ENCODE data around the gene CALU.

The CALU gene

DNA sequence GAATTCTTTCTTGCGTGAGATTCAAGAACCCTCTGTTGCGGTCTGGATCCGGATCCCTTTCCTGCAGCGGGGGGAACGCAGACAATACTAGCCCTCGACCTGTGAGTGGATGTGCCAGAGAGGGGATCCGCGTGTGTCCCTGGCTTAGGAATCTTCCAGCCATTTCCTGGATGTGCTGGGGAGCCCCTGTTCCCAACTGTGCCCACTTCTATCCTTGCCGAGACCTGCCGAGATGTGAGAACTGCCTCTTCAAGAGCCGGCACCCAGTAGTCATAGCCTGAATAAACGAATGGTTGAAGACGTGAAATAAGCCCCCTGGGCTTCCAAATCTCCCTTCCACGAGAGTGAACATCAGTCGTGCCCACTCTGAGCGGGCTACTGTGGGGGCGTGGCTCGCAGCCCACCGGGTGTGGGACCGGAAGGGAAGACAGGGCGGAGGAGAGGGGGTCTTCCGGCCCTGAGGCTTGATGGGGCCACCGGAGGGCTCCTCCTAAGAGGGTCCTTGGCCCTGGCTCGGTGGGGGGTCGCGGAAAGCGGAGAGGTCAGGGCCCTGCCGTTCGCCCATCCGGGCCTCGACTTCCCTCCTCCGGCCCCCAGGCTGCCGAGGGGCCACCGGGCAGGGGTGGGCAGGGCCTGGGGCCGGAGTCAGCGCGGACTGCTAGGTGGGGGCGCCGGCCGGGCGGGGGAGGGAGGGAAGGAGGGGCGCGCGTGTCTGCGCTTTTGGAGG, 51.3 kb downstream of the CALU start:
- no peak for DNase-seq

DNA sequence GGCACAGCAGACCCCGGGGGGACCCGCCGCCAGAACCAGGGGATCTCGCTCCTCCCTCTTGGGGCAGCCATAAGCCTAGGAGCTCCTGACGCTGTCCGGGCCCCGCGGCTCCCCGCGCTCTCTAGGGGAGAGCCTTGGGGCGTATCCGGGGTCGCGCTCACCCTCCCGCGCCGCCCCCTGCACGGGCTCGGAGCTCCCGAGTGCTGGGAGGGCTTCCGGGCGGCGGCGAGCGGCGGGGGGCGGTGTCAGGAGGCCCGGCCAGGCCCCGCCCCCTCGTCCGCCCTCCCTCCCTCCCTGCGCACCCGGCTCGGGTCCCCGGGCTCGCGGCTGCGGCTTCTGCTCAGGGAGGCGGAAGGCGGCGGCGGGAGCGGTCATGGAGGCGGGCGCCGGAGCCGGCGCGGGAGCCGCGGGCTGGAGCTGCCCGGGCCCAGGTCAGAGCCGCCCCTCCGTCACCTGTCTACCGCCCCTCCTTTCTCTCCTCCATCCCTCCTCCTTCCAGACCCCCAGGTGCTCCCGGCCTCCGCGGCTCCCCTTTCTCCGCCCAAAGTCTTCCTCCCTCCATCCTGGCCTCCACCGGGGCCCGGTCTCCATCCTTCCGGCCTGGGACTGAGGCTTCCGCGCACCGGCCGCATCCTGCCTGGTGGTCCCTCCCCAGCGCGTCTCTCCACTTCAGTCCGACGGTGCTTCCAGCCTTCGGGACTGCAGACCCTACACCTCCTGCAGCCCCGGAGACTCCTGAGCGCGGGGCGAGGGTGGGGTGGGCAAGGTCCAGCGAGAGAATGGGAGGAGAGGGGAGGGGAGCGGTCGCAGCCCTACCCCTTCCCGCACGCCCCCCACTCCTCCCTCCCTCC, 52.2 kb downstream of the CALU start, which contains the start of gene CCDC136:
TSS of gene CCDC136 (plus strand) at position 848 of the 851 bp plus-strand sequence. CDS start 444 bp downstream, outside the sequence.
- peak; percentile 75 for DNase-seq

DNA sequence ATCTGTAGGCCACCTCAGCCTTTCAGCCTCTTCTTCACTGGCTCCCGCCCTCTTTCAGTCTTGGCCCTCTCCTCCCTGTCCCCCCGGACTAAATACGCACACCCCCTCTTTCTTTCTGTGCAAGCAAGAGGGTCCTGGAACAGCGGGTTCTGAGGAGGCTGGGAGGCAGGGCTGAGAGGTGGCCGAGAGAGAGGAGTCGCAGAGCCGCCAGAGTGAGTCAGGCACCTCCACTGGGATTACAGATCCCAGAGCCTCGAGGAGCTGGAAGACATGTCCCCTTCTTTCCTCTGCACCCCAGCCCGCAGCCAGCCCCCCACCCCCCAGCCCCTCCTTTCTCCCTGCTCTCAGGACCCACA, 52.8 kb downstream of the CALU start:
- no peak for DNase-seq

DNA sequence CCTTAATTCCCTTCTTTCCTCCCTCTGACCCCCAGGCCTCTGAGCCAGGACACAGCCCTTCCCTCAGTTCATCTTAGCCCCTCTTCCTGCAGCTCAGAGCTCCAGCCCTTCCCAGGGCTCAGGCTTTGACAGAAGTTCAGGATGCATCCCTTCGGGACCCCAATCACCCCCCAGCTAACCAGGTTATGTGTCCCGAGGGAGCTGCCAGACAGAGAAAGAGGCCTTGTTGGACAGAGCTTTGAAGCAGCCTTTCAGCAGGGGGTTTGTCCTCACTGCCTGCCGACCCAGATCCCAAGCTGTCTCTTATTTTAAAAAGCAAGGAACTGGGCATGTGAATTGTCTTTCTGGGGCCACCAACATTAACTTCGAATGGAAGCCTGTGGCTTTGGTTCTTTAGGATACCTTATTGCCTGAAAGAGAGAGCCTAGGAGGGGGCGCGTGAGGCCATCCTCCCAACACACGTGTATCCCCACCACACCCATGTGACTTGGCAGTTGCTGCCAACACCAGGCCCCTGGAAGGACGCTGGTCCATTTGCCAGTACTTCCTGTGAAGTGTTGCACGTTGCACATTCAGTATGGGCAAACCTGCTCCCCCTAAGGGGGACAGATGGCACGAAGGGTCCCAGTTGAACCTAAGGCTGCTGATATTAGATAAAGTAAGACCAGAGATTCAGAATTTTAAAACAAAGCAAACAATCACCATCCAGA, 53.5 kb downstream of the CALU start:
- DNase-seq = no peak

DNA sequence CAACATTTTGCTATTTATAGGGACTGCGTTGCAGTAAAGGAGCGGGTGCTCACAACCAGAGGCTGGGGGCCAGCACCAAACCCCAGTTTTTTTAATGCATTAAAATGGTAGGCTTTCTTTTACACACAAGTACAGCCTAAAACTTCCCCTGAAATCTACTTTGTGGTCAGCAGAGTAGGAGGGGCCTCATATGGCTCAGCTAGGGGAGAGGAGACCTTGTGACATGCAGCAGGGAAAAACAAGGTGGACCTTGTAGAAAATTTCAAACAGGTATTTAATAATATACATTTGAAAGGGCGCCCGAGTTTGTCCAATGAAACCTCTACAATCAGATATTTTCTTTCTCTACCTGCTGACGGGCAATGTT, 54.0 kb downstream of the CALU start:
- DNase-seq = no peak

DNA sequence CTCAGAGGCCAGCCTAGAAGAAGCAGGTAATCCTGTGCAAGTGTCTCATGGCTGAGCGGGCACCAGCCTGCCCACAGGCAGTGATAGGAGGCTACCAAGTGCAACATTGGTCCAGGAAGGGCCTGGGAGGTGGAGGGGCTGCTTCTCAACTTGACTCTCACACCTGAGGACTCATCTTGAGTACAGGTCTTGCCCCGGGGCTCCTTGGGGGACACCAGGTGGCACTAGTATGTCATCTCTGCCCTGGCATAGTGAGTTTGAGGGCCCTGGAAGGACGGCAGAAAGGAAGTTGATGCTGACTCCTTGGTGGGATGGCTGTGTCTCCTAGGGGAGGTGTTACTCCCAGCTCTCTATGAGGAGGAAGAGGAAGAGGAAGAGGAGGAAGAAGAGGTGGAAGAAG, 54.9 kb downstream of the CALU start:
- DNase-seq = no peak

DNA sequence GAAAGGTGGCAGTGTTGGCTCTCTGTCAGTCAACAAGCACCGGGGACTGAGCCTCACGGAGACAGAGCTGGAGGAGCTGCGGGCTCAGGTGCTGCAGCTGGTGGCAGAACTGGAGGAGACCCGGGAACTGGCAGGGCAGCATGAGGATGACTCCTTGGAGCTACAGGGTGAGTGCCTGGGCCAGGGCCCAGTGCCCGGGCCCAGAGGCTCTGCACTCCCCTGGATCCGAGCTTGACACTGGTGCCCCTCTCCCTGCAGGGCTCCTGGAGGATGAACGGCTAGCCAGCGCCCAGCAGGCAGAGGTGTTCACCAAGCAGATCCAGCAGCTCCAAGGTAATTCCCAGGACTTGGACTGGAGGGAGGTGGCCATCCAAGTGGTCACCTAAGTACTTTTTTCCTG, 55.3 kb downstream of the CALU start:
- no peak for DNase-seq

DNA sequence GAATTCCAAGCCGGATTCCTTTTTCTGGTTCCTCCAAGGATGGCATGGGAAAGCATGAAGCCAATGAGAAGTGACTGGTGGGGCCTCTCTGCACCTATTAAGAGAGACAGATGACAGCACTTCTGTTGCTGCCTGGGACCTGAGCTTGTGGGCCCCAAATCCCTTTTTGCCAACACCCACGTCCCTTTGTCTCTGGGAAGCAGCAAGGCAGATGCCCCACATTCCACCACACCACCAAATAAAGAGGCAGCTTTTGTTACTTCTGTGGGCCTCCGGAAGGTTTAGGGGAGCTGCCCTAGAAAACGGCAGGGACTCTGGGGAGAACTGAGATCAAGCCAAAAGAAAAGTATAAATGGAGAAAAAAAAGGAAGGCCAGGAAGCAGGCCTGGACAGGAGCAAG, 56.0 kb downstream of the CALU start:
- DNase-seq = no peak

DNA sequence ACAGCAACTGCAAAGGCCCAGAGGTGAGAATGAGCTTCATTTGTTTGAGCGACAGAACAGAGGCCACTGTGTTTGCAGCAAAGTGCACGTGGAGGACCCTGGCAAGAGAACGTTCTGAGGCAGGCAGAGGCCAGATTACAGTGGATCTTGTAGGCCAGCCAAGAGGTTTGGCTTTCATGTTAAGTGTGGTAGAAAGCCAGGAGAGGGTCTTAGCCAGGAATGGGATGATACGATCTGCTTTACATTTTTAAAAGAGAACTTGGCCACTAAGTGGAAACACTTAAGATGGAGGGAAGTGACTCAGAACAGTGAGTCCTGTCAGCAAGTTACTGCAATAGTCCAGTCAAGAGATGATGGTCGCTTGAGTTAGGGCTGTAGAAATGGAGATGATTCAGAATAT, 57.2 kb downstream of the CALU start:
- DNase-seq = no peak

DNA sequence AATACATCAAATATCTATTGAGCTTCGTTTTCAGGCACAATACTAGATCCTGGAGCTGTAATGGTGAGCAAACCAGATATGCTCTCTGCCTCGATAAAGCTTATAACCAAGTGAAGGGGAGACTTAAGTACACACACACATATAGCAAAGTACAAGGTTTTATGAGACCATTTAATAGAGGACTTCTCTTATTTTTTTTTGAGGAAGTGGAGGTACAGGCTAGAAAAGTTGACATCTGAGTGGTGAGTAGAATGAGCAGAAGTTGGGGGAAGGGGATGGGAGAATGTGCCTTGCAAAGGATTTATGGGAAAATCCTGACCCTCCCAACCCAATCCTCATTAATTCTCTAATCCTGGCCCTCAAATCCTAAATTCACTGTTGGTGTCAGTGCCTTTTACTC, 60.3 kb downstream of the CALU start:
- no peak for DNase-seq

DNA sequence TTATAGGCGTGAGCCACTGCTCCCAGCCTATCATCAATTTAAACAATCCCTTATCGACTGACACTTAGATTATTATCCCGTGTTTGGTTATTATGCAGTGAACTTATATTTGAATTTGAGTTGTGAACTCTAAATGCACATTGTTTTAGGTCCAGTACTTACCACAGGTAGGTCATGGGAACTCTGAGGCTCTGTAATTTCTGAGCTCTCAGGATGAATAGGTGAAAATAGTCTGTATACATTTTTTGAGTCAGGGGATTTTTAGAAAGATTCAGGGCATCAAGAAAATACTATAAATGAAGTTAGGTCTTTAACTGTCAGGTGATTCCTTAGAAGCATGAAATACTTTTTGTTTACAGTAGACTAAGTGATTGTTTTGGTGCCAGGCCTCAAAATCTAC, 61.4 kb downstream of the CALU start:
- no peak for DNase-seq

DNA sequence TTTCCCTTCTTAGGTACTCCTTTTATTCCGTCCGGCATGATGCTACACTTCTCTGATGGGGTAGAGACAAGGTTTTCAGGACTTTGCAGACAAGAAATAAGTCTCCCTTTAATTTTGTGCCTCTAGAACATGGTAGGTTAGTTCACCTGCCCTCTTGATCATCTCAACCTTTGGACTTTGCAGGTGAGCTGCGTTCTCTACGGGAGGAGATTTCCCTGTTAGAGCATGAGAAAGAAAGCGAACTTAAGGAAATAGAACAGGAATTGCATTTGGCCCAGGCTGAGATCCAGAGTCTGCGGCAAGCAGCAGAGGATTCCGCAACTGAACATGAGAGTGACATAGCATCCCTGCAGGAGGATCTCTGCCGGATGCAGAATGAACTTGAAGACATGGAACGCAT, 61.8 kb downstream of the CALU start:
- no peak for DNase-seq

DNA sequence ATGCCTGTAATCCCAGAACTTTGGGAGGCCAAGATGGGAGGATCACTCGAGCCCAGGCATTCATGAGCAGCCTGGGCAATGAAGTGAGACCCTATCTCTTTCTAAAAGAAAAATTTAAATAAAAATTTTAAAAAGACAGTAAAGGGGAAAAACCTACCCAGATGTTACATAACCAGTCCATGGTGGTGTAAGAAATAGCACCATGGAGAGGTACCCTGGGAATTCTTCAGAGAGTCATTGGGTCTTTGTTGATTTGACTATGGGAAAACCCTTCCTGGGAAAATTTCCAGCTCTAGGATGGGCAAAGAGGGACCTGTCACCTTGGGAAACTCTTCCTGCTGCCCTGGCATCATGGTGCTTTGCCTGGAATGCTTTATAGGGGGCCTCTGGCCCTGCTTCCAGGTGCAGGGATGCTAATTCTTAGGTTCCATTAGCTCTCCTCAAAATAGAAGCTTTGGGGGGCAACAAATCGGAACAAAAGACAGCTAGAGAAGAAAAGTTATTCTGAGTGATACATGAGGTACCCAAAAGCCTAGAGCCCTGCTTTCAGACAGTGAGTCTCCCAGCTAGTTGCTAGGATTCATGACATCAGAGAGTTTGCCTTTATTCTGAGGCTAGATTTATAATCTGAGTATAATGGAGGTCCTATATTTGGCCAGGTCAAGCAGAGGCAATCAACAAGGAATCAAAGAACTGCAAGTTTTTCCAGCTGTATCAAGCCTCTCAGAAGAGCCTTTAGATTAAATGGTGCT, 62.7 kb downstream of the CALU start:
- DNase-seq = no peak

DNA sequence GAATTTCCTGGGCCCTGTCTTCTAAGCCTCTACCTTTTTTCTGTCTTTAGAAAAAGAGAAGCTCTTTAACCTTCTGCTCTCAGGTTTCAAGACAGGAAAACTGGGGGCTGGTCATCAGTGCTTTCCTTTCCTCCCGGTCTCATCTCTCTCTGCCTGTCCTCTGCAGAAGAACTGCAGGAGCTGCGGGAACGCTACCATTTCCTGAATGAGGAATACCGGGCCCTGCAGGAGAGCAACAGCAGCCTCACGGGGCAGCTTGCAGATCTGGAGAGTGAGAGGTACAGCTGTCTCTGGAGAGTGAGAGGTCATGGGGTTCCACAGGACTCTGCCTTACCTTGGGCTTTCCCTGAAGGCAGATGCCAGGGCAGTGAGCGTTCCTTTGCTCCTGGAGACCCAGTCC, 65.3 kb downstream of the CALU start:
- DNase-seq = no peak

DNA sequence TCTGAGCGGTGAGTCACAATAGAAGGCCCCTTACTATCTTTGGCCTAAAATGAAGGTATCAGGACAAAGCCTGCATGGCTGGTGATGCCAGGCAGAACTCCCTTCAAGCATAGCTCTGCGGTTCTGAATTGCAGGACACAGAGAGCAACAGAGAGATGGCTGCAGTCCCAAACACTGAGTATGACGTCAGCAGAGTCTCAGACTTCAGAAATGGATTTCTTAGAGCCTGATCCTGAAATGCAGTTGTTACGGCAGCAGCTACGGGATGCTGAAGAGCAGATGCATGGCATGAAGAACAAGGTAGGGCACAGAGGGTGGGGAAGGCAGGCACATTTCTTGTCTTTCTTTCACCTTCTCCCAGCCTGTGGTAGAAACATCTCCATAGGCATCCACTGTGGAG, 66.1 kb downstream of the CALU start:
- no peak for DNase-seq

DNA sequence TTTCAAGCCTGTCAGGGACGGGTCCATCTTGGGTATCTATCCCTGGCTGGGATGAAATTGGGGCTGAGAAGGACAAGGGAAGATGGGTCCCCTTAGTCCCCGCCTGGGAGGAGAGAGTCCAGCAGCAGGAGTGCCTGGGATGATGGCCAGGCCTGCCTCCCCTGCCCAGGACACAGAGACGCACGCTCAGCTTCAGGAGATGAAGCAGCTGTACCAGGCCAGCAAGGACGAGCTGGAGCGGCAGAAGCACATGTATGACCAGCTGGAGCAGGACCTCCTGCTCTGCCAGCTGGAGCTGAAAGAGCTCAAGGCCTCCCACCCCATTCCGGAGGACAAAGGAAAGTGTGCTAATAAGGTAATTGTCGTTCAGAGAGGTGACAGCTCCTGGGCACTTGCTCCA, 68.0 kb downstream of the CALU start:
- DNase-seq = no peak

DNA sequence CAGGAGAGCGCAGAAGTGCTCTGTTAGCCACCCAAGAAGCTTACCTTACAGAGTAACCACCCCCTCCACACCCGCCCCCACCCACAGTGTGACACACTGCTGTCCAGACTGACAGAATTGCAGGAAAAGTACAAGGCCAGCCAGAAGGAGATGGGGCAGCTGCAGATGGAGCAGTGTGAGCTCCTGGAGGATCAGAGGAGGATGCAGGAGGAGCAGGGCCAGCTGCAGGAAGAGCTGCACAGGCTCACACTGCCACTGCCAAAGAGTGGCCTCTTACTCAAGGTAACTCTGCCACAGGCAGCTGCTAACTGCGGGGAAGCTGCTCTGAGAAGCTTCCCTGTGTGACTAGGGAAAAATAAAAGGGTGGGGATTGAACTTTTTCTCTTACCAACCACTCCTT, 70.2 kb downstream of the CALU start:
- no peak for DNase-seq

DNA sequence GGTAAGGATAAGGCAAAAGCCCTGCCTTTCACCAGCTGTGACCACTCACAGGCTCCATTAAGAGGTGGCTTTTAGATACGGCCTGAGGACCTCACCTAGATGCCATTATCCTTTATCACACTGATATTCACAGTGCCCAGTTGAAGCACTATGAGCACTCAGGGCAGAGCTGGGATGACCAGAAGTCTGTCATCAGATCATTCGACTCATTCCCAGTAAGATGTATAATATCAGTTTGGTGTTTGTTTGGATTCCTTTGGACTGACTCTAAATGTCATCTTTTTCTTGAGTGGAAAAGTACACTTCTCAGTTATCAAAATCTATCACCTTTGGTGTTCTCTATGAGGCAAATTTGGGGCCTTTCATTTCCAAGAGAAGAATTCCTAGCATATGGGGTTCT, 71.3 kb downstream of the CALU start:
- no peak for DNase-seq

DNA sequence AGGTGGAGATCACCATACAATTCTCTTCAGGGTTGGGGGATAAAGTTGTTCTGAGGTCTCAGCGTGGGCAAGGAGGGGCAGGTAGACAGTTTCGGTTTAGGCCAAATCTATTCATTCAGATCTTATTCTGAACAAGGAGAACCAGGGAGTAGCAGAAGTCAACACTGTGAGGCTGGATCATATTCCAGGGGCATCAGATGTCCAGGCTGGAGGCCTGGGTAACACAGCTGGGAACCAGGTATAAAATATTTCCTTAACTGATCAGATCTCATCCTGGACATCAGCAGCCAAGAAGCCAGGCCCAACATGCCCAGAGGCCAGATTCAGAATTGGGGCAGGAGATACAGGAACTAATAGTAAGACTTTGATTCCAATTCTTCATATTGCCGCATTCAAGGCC, 71.8 kb downstream of the CALU start:
- DNase-seq = no peak

DNA sequence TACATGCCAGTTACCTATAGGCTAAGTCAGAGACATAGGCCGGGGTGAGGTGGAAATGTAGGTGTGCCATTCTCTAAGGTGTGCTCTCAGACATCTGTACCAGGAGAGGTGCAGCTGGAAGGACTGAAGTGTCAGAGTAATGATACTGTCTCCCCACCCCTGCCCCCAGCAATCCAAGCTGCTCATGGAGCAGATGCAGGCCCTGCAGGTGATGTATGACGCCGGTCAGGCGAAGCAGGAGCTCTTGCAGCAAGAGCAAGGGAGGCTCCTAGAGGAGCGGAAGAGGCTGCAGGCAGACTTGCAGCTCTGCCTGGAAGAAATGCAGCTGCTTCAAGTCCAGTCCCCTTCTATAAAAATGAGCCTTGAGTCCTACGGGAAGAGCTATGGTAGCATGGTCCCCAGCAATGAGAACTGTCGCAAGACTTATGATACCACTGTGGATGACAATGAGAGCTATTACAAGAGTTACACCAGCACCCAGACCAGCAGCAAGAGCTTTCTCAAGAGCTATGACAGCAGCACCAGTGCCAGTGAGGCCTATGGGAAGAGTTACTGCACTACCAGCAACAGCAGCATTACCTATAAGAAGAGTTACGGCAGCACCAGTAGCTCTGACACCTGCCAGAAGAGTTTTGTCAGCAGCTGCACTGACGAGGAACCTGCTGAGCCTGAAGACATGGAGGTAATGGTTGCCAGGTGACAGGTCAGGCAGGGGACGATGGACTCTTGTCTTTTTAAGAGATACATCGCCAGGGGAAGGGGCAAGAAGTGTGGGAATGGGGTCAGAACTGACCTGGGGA, 72.7 kb downstream of the CALU start:
- DNase-seq = no peak

DNA sequence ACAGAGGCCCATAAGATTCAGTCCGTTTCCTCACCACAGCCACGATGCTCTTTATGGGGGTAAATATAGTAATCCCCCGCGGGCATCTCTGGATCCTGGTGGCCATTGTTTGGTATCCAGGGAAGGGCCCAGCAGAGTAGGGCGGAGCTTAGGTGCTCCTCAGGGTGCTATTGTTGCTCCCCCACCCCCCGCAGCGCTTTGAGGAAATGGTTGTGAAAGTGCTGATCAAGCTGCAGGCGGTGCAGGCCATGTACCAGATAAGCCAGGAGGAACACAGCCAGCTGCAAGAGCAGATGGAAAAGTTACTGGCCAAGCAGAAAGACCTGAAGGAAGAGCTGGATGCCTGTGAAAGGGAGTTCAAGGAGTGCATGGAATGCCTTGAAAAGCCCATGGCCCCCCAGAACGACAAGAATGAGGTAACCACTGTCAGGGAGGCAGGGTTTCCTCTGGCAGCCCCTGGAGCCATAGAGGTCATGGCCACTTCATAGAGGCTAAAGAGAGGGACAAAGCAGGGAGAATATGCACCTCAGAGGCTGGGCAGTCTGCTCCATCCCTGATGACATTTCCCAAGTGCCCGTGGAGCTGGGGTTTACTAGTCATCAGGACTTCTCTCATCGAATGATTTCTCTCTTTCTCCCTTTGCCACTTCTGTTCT, 73.5 kb downstream of the CALU start:
- DNase-seq = no peak

DNA sequence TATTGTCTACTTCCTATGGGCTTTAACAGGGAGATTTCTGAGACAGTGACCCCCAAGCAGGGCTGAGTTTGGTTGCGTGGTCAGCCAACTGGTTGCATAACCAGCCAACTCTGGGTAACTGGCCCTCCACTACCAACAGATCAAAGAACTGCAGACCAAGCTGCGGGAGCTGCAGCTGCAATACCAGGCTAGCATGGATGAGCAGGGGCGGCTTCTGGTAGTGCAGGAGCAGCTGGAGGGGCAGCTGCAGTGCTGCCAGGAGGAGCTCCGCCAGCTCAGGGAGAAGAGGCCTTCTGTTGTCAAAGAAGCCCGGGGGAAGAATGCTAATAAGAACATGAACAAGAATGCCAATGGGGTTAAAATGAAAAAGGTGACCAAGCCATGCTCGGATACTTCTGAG, 75.3 kb downstream of the CALU start:
- DNase-seq = no peak

Measured in activated gamma-delta T cell treated with Interleukin-2 at 50 U/mL for 16 hours (primary cell).